Activated CD4-positive, CD25-positive, alpha-beta regulatory T cell (primary cell): ENCODE results near the gene ACOX2.

ENCODE experiments used
- DNase-seq, 4 experiments: peaks; one replicate each; lab custom pipeline; 2025; lab: John Stamatoyannopoulos, UW

The ACOX2 gene

DNA sequence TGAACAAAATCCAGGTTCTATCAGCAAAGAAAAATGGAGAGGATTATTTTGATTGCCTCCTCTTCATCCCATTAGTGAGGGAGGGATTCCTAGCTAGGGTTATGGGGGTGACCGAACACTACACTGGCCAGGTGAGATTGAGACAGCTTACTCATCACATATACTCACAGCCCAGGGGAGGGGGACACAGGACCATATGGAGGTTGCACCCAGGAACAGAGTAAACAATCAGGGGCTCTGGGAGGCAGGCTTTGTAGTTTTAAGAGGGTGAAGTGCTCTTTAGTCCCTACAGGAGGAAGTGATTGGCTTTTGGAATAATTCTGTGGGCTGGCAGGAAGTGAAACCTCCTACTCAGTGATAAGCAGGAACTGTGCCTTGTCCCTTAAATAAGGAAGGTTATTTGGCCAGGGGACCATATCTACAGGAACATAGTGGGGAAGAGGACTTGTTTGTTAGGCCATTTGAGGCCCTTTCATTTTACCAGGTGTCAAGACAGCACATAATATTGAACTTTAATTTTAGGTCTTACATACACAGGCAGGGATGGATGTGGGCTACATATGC lies 62.6 kb downstream of the ACOX2 start:
- DNase-seq, result no peak

GRCh38 chr3:58473275-58473674 lies 63.7 kb downstream of the ACOX2 start:
- no peak for DNase-seq

GRCh38 chr3:58471025-58471887 lies 65.7 kb downstream of the ACOX2 start:
- DNase-seq, result no peak

GRCh38 chr3:58470363-58471024 lies 66.5 kb downstream of the ACOX2 start:
- no peak for DNase-seq

GRCh38 chr3:58469096-58469495 lies 67.9 kb downstream of the ACOX2 start:
- no peak for DNase-seq

DNA sequence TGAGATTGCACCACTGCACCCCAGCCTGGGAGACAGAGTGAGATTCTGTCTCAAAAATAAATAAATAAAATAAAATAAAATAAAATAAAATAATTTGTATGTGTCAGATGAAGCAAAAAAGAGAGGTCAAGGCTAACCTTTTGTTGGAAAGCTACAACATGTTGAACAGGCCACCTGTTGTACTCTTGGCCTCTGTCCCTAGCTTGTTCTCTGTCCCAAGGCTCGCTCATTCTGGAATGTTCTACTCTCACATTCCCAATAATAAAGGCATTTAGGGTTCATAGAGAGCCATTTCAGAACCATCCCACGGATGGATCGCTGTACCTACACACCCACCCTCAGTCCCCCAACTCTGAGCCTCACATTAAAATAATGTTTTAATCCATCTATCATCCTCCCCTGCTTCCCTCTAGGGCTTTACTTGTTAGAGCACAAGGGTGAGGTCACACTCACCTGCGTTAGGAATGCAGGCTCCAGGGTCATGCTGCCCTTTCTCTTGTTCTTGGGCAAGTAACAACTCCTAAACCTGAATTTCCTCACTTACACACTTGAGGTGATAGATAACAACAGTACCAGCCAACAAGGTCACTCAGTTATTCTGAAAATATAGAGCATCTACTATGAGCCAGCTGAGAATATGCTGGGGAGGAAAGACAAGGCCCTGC lies 70.0 kb downstream of the ACOX2 start:
- DNase-seq, result no peak

DNA sequence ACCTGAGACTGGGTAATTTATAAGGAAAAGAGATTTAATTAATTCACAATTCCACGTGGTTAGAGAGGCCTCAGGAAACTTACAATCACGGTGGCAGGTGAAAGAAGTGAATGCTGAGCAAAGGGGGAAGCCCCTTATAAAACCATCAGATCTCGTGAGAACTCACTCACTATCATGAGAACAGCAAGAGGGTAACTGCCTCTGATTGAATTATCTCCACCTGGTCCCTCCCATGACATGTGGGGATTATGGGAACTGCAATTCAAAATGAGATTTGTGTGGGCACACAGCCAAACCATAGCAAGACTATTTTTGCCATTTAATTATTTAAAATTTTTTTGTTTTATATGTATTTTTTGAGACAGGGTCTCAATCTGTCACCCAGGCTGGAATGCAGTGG lies 72.1 kb downstream of the ACOX2 start:
- no peak for DNase-seq

DNA sequence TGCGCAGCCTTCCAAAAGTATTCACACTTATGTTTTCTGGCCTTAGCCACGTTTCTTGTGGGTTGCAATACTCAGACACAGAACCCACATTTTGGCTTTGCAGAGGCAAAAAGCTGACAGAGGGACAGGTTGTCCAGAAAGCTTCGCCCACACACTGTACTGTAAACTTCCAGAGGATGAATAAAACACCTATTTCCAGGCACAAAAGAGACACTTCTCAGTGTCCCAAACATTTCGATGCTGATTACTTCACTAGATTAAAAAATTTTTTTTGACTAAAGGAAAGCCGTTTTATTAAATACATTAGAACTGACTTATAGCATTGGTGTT lies 73.1 kb downstream of the ACOX2 start:
- no peak for DNase-seq

DNA sequence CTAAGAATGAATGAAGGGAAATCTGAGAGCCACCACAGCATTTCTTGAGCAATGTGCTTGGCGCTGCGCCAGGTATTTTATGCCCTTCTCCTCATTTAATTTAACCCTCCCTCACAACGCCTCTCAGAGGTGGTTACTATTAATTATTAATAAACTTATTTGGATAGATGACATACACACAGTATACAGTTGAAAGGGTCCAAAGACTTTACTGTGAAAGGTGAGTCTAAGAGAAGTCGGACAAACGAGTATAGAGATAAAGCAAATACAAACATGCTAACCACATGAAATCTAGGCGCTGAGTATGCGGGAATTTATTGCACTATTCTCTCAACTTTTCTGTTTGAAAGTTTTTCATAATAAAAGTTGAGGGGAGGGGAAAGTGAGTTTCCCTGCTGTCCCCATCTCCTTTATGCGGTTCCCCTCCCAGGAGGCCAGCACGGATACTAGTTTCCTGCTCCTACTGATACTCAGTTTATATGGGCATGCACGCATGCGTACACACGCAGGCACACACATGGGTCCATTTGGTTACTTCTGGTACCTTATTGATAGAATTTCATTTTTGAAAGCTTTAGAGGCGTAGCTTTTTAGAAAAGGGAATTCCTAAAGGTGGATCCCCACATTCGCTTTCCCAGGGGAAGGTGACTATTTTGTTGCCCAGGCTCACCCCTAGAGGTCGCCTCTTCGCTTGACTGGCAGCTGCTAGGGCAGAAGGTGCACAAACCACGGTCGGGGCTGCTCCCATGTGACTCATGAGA lies 73.6 kb downstream of the ACOX2 start:
- peak; percentile 14 to 44 (median 40) for DNase-seq

DNA sequence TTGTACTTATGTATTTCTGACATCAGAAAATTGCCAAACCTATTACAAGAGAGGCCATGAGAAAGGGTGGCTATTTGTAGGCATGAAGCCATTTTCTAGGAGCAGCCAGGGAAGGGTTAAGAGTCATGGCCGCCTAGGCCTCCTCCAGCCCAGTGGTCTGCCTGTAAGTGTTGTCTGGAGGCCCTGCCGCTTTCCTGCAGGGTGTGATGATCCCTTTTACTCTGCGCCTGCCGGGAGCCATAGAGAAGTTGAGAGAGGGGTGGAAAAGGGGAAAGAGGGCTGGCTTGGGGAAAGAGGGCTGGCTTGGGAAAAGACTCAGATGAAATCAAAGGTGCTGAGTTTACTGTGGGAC lies 74.2 kb downstream of the ACOX2 start:
- DNase-seq, result no peak

DNA sequence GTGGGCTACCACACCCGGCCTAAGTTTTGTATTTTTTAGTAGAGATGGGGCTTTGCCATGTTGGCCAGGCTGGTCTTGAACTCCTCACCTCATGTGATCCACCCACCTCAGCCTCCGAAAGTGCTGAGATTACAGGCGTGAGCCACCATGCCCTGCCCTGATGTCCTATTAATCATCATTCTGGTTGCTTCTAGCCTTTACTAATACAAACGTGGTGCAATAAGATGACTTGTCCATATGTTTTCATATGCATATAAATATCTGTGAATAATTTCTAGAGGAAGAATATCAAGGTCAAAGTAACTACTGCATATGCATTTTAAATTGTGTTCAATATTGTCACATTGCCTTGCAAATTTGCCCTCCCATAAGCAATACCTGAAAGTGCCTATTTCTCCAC lies 77.8 kb downstream of the ACOX2 start:
- no peak for DNase-seq
